ENCODE results near the gene CISH.

DNA sequence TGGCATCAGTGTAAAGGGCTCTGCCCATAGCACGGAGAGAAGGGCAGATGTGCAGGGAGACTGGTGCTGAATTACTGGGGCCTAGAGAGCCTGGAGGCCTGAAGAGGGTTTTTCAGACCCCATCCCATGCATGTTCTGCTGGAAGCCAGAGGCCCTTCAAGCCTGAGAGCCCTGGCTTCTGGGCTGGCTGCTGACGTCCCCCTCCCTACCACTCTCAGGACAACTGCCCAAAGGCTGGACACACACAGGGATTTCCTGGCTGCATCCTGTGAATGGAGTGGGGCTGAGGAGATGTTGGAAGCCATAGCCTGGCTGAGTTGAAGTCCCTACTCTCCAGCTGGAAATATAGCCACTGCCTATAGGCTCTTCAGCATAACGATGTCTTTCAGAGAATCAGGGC, 46.2 kb upstream of the CISH start:
- TF ChIP-seq, protein P1, sequence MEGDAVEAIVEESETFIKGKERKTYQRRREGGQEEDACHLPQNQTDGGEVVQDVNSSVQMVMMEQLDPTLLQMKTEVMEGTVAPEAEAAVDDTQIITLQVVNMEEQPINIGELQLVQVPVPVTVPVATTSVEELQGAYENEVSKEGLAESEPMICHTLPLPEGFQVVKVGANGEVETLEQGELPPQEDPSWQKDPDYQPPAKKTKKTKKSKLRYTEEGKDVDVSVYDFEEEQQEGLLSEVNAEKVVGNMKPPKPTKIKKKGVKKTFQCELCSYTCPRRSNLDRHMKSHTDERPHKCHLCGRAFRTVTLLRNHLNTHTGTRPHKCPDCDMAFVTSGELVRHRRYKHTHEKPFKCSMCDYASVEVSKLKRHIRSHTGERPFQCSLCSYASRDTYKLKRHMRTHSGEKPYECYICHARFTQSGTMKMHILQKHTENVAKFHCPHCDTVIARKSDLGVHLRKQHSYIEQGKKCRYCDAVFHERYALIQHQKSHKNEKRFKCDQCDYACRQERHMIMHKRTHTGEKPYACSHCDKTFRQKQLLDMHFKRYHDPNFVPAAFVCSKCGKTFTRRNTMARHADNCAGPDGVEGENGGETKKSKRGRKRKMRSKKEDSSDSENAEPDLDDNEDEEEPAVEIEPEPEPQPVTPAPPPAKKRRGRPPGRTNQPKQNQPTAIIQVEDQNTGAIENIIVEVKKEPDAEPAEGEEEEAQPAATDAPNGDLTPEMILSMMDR (conservative IDR thresholded peaks at IDR 0.05; ENCODE audit: low read depth, low read length) = no peak
- TF ChIP-seq CHD1 (IDR thresholded peaks at IDR 0.05; ENCODE audit: low read depth, low read length) (no peak), RFX5 (IDR thresholded peaks at IDR 0.05; ENCODE audit: low read depth, low read length) (no peak), RCOR1 (IDR thresholded peaks at IDR 0.05; ENCODE audit: insufficient replicate concordance, low read length) (no peak), RAD21 (IDR thresholded peaks at IDR 0.05; ENCODE audit: low read length) (no peak), MXI1 (IDR thresholded peaks at IDR 0.05; ENCODE audit: borderline replicate concordance, low read depth, low read length) (no peak), POLR2A (IDR thresholded peaks at IDR 0.05; ENCODE audit: low read depth, low read length) (no peak), BHLHE40 (IDR thresholded peaks at IDR 0.05; ENCODE audit: low read depth, low read length) (no peak), CEBPB (IDR thresholded peaks at IDR 0.05; ENCODE audit: low read depth, low read length) (no peak), SMC3 (IDR thresholded peaks at IDR 0.05; ENCODE audit: low read depth, low read length) (no peak), NFE2L2 (IDR thresholded peaks at IDR 0.05; ENCODE audit: low read depth, low read length) (no peak), MAFK (IDR thresholded peaks at IDR 0.05; ENCODE audit: low read depth, low read length) (no peak), FOS (IDR thresholded peaks at IDR 0.05; ENCODE audit: low read depth, low read length) (no peak)
- TF ChIP-seq, protein P2, sequence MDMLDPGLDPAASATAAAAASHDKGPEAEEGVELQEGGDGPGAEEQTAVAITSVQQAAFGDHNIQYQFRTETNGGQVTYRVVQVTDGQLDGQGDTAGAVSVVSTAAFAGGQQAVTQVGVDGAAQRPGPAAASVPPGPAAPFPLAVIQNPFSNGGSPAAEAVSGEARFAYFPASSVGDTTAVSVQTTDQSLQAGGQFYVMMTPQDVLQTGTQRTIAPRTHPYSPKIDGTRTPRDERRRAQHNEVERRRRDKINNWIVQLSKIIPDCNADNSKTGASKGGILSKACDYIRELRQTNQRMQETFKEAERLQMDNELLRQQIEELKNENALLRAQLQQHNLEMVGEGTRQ (IDR thresholded peaks at IDR 0.05; ENCODE audit: low read depth, low read length) = no peak
